BJ (cell line): Measurements from ENCODE around the gene SPATA2L. TPM values are rescaled to one million over a fixed set of nuclear protein-coding genes. Genes with fewer than 3 reads are reported as not detected.
"Not testable (repeated sequence)": the region's sequence is repeated elsewhere in the genome, so short reads cannot be mapped to it uniquely, and the experiment has no call there.

ENCODE experiments used
- CTCF ChIA-PET: fragments of 350-600 bp; formaldehyde crosslinking; extraction: SDS; loops from one replicate; lab custom pipeline; 2021; ENCODE audit warnings: antibody characterized with exemption, inconsistent platforms; lab: Yijun Ruan, JAX
- POLR2A ChIA-PET: fragments of 300-600 bp; sonication (Branson Sonifier 250); formaldehyde crosslinking; extraction: SDS; loops from one replicate; lab custom pipeline; 2021; ENCODE audit warnings: antibody characterized with exemption; lab: Charles Lee
- DNase-seq: peaks from one replicate; pipeline ENCODE4 v3.0.0-alpha.2; 2011; ENCODE audit warnings: low read depth
- H3K27me3 ChIP-seq: 2 replicates; pipeline ENCODE4 v1.6.0; 2011; ENCODE audit warnings: low read length; ENCODE audit not compliant: control insufficient read depth, insufficient read depth
- H3K36me3 ChIP-seq: 2 replicates; pipeline ENCODE4 v1.5.1; 2011; ENCODE audit warnings: low read length; ENCODE audit not compliant: control insufficient read depth, insufficient read depth
- H3K4me3 ChIP-seq: 2 replicates; pipeline ENCODE4 v1.5.1; 2011; ENCODE audit warnings: low read depth, mild to moderate bottlenecking, control low read depth, low read length
- CTCF ChIP-seq: IDR thresholded peaks from 2 replicates; pipeline ENCODE4 v1.5.1; 2011; ENCODE audit warnings: low read depth, mild to moderate bottlenecking, control low read depth, inconsistent platforms, low read length, moderate library complexity; ENCODE audit not compliant: insufficient read depth
- polyA plus RNA-seq: library from polyadenylated mRNA; depleted of rRNA; stranded (reverse); fragments of >200 nt; gene quantifications from 2 replicates; pipeline ENCODE4 v1.2.3, GENCODE V29; 2011

SPATA2L gene
- polyA plus RNA-seq, 1 experiment = 5.3 TPM

GRCh38 chr16:89700100-89700648 is 1.3 kb downstream of the SPATA2L start:
- Histone ChIP-seq H3K4me3 (peak overlapping the region; percentile 95), H3K36me3 (peaks cover 17% of the 10 kb centered on the region), H3K27me3 (no peaks in the 10 kb centered on the region)
- peak; percentile 82 for TF ChIP-seq CTCF
- CTCF ChIA-PET = interaction anchor here (0.7 to 5.9 kb wide), 27 partner anchors 10 to 222 kb away, joined by 3 to 74 read pairs (median 5); partner anchors contain the start of genes CDK10, CPNE7, TCF25 and VPS9D1
- peak; percentile 81 for DNase-seq
- POLR2A ChIA-PET = no interaction called here

GRCh38 chr16:89699629-89700099 is 1.8 kb downstream of the SPATA2L start:
- POLR2A ChIA-PET, H3K4me3 ChIP-seq, DNase-seq, H3K27me3 ChIP-seq: not testable (repeated sequence)
- CTCF ChIA-PET = interaction anchor here (0.8 to 5.9 kb wide), 19 partner anchors 10 to 222 kb away, joined by 3 to 74 read pairs (median 6); partner anchors contain the start of genes CDK10, CPNE7, TCF25 and VPS9D1
- peaks cover 18% of the 10 kb centered on the region for H3K36me3 ChIP-seq

- H3K36me3 ChIP-seq = peaks cover 25% of the 10 kb centered on the region
- CTCF ChIA-PET = interaction anchor here (0.6 to 5.9 kb wide), 5 partner anchors 9 to 227 kb away, joined by 3 to 74 read pairs (median 6); no protein-coding TSS in a partner anchor
- H3K4me3 ChIP-seq, DNase-seq, H3K27me3 ChIP-seq, POLR2A ChIA-PET: not testable (repeated sequence)
These were observed 2.8 kb downstream of the SPATA2L start for GRCh38 chr16:89698717-89699116.

GRCh38 chr16:89697616-89698331 is 3.7 kb downstream of the SPATA2L start:
- no peak for TF ChIP-seq CTCF
- Histone ChIP-seq H3K4me3 (no peak overlapping the region), H3K27me3 (no peaks in the 10 kb centered on the region), H3K36me3 (peaks cover 31% of the 10 kb centered on the region)
- CTCF ChIA-PET = interaction anchor here (0.6 to 5.9 kb wide), 3 partner anchors 122 to 226 kb away, joined by 3 to 74 read pairs (median 5); no protein-coding TSS in a partner anchor
- DNase-seq = no peak
- POLR2A ChIA-PET = no interaction called here

- TF ChIP-seq CTCF = no peak
- Histone ChIP-seq H3K27me3 (no peaks in the 10 kb centered on the region), H3K4me3 (no peak overlapping the region), H3K36me3 (peaks cover 33% of the 10 kb centered on the region)
- DNase-seq = no peak
- CTCF ChIA-PET = interaction anchor here (5.9 kb wide), 1 partner anchor 165 kb away, joined by 74 read pairs; no protein-coding TSS in a partner anchor
- POLR2A ChIA-PET = no interaction called here
These were observed 4.3 kb downstream of the SPATA2L start for GRCh38 chr16:89697161-89697615.

- peaks cover 38% of the 10 kb centered on the region for H3K36me3 ChIP-seq
- ChIA-PET CTCF (interaction anchor here (5.9 kb wide), 1 partner anchor 165 kb away, joined by 74 read pairs; no protein-coding TSS in a partner anchor), POLR2A (no interaction called here)
- H3K27me3 ChIP-seq = no peaks in the 10 kb centered on the region
- DNase-seq = no peak
- no peak overlapping the region for H3K4me3 ChIP-seq
- TF ChIP-seq CTCF = no peak
These were observed 4.8 kb downstream of the SPATA2L start for GRCh38 chr16:89696670-89697128.
